SK-N-SH (cell line): ENCODE data around the gene TTC28.

Source experiments
- EP300 ChIP-seq, 2 experiments: IDR thresholded peaks; 2 replicates each; pipeline versions ENCODE4 v1.4.0 to v1.6.1; 2012; ENCODE audit warnings: borderline replicate concordance in 1 of 2, low read depth in 1 of 2, low read length in 1 of 2
- JUND ChIP-seq: IDR thresholded peaks from 2 replicates; pipeline ENCODE4 v1.4.0; 2012
- MEF2A ChIP-seq: IDR thresholded peaks from 2 replicates; pipeline ENCODE4 v1.4.0; 2012; ENCODE audit warnings: low read depth, borderline replicate concordance
- SIN3A ChIP-seq: IDR thresholded peaks from 2 replicates; pipeline ENCODE4 v1.6.1; 2012; ENCODE audit warnings: low read depth, mild to moderate bottlenecking, low read length, moderate library complexity, borderline replicate concordance
- TAF1 ChIP-seq: IDR thresholded peaks from 2 replicates; pipeline ENCODE4 v1.6.1; 2012; ENCODE audit warnings: low read depth, mild to moderate bottlenecking, low read length, moderate library complexity, borderline replicate concordance
- TF ChIP-seq, protein P1 (sequence below): IDR thresholded peaks from 2 replicates; pipeline ENCODE4 v1.4.0; 2012; ENCODE audit warnings: low read depth, borderline replicate concordance
- TF ChIP-seq, protein P2 (sequence below): fragments of 200-600 bp; sonication (generic); IDR thresholded peaks from 2 replicates; pipeline ENCODE4 v1.6.1; 2017; ENCODE audit warnings: antibody characterized with exemption, mild to moderate bottlenecking, moderate library complexity

- TF ChIP-seq, protein P1, sequence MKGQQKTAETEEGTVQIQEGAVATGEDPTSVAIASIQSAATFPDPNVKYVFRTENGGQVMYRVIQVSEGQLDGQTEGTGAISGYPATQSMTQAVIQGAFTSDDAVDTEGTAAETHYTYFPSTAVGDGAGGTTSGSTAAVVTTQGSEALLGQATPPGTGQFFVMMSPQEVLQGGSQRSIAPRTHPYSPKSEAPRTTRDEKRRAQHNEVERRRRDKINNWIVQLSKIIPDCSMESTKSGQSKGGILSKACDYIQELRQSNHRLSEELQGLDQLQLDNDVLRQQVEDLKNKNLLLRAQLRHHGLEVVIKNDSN: no peak
- TF ChIP-seq, protein P2, sequence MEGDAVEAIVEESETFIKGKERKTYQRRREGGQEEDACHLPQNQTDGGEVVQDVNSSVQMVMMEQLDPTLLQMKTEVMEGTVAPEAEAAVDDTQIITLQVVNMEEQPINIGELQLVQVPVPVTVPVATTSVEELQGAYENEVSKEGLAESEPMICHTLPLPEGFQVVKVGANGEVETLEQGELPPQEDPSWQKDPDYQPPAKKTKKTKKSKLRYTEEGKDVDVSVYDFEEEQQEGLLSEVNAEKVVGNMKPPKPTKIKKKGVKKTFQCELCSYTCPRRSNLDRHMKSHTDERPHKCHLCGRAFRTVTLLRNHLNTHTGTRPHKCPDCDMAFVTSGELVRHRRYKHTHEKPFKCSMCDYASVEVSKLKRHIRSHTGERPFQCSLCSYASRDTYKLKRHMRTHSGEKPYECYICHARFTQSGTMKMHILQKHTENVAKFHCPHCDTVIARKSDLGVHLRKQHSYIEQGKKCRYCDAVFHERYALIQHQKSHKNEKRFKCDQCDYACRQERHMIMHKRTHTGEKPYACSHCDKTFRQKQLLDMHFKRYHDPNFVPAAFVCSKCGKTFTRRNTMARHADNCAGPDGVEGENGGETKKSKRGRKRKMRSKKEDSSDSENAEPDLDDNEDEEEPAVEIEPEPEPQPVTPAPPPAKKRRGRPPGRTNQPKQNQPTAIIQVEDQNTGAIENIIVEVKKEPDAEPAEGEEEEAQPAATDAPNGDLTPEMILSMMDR: no peak
- TF ChIP-seq EP300 (IDR thresholded peaks at IDR 0.05; ENCODE audit: borderline replicate concordance in 1 of 2, low read depth in 1 of 2, low read length in 1 of 2) (no peak), TAF1 (no peak), MEF2A (no peak), JUND (no peak), SIN3A (no peak)
These were observed 328.2 kb downstream of the TTC28 start for GRCh38 chr22:28351476-28351875.
